DMS114 treated with DMSO at 0.1 percent for 48 hours (cell line): ENCODE data around the gene KRCC1.
"Not testable (repeated sequence)": the region's sequence is repeated elsewhere in the genome, so short reads cannot be mapped to it uniquely, and the experiment has no call there.

ENCODE experiments used
- DNase-seq: peaks from one replicate; lab custom pipeline; 2025; ENCODE audit not compliant: unreplicated experiment; lab: John Stamatoyannopoulos, UW

KRCC1 gene

DNA sequence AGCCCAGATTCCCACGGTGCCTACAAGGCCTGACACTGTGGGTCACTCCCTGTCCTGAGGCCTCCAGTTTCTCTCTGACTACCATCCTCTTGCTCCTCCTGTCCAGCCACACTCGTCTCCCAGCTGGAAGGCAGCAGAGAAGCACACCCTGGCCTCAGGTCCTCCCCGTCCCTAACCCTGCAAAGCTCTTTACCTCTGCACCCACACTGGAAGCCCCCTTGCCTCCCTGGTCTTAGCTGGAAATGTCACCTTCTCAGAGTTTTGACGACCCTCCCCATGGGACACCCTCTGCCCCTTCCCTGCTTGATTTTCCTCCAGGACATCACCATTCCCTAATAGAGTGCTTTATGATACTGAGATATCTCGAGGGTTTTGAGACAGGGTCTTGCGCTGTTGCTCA is 49.8 kb downstream of the KRCC1 start:
- DNase-seq = no peak

DNA sequence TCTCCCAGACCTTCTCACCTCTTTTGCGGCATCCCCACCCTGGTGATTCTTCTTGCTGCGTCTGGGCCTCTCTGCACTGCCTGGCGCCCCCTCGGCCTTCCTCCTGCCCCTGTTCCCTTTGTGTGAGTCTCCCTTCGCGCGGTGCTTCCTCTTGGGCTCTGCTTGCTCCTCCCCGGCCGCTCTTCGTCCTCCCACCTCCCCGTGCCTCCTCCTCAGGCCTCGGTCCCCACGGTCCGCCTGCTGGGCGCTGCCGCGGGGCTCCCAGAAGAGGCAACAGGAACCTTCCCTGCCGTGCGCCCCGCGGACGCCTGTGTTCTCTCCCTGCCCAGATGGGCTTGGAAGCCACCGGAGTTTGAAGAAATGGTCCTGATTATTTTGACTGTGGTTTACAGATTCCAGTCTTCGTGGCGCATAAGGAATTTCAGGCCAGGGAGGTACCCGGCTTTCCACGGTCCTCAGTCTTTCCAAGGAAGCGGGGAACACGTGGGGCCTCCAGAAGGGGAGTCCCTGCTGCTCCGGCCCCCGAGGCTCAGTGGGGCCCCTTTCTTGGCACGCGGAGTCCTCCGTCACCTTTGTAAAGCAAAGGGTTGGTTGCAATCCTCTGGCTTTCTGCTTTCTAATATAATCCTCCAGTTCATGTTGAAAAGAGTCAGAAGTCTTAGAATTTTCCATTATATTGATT is 52.4 kb downstream of the KRCC1 start:
- no peak for DNase-seq

DNA sequence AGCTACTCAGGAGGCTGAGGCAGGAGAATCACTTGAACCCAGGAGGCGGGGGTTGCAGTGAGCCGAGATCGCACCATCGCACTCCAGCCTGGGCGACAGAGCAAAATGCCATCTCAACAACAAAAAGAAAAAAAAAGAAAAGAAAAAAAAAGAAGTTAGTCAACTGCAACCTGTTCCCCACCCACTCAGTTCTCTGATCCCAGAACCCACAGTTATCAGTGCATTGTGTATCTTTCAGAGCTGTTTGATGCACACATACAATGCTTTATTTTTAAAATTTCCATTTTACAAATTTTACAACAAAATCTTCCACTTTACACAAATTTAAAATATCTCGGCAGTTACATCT is 53.2 kb downstream of the KRCC1 start:
- no peak for DNase-seq

DNA sequence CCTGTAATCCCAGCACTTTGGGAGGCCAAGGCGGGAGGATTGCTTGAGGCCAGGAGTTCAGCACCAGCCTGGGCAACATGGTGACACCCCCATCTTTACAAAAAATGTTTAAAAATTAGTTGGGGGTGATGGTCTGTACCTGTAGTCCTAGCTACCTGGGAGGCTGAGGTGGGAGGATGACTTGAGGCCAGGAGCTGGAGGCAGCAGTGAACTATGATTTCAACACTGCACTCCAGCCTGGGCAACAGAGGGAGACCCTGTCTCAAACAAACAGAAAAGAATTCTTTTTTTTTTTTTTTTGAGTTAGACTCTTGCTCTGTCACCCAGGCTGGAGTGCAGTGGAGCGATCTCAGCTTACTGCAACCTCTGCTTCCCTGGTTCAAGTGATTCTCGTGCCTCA is 55.1 kb downstream of the KRCC1 start:
- not testable (repeated sequence) for DNase-seq

DNA sequence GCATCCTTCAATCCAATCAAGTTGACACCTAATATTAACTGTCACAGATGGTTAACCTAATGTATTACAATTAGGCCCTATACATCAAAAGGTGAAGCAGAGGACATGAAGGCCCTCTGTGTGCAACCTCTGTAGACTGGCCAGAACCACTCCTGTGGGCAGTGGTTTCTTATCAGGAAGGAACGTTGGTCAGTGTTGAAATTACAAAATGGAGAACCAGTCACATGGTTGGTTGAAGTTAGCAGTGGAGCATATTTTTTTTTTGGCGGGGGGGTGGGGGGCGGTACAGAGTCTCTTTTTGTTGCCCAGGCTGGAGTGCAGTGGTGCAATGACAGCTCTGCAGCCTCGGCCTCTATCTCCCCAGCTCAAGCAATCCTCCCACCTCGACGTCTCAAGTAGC is 59.0 kb downstream of the KRCC1 start:
- no peak for DNase-seq

DNA sequence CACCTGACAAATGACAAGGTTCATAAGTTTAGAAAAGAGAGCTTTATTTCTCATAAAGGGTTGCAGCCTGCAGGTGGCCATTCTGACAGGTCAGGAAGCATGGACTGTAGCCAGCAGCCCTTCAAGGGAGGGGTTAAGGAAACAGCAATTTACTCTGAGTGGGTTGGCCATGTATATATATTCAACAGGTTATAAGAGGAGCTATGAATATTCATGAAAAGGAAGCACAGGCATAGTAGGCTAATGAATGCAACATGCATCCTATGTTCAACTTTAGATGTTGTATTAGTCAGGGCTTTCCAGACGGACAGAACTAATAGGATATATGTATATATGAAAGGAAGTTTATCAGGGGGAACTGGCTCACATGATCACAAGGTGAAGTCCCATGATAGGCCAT is 59.8 kb downstream of the KRCC1 start:
- DNase-seq = no peak

DNA sequence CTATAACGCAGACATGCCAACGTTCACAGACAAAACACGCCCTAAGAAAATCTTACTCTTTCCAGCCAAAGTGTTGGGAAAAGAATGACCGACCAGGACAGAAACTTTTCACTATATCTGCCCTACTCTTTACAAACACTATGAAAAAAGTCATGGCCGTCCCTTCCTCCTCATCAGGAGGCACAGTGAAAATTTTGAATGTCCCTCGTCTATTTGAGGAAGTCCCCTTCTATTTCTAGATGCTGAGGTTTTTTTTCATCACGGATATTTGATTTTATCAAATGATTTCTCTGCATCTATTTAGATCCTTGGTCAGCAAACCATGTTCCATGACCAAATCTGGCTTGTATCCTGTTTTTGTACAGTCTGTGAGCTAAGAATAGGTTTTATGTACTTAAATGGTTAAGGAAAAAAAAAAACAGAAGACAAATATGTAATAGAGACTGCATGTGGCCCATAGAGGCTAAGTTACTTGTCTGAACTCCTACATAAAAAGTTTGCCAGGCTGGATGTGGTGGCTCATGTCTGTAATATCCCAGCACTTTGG is 61.2 kb downstream of the KRCC1 start:
- DNase-seq = not testable (repeated sequence)

DNA sequence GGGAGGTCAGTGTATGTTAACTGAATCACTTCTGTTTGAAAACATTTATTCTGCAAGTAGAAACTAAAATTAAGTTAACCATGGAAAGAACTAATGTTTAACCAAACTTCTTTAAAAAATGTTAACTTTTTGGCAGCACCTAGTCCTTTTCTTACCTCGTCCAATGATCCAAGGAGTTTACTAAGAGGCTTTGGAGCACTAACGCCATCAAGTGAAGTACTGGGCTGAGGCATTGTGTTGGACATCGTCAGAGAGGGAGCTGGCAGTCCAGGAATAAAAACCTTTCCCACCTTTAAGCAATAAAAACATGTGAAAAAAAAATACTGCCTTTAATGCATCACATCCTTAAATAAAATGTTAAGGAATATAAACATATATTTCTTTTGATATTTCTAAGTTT is 63.0 kb downstream of the KRCC1 start:
- DNase-seq = not testable (repeated sequence)

DNA sequence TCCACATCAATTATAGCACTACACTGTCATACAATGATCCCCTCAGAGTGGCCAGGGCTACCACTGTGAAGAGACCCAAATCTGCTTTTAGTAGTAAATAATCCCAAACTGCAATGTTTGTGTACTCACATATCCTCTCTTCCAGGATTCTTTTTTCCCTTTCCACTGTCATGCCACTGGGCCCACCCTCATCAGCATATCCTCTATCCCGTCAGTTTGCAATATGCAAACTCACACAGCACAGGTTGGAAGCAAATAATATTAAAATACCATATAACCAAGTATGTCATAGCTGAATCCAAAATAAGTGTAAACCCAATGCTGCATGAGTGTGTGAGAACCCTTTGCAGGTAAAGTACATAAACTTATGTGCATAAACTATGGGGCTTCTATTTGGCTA is 68.1 kb downstream of the KRCC1 start:
- not testable (repeated sequence) for DNase-seq

DNA sequence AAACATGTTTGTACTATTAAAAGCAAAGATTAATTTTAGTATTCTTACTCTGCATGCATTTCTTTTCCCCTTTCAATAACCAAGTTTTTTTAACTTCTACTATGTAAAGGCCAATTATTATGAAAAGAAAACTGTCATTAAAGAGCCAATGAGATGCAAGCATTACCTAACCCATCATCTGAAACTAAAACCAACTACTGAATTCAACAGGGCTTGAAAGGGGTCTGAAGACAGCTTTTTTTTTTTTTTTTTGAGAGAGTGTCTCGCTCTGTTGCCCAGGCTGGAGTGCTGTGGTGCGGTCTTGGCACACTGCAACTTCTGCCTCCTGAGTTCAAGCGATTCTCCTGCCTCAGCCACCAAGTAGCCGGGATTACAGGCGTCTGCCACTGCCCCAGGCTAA is 69.7 kb downstream of the KRCC1 start:
- DNase-seq = not testable (repeated sequence)

DNA sequence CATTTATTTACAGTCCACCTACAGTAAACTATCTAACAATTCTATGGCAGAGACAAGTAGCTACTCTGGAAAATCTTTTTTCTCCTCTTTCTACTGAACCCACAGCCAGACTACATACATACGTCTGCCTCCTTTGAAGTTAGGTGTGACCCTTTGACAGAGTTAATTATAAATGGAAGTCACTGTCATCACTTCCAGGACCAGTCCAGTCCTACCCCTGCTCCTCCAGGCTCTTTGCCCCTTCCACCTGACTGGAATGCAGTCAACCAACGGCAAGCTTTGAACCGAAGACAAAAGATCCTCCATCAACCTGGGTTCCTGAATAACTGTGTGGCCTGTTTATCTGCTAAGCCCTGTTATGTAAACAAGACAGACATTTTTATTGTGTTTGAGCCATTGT is 74.4 kb downstream of the KRCC1 start:
- DNase-seq = not testable (repeated sequence)
